CD4-positive, alpha-beta T cell (primary cell): ENCODE results near the gene HOXC9. TPM values are rescaled to one million over a fixed set of nuclear protein-coding genes. Genes with fewer than 3 reads are reported as not detected.

Source experiments
- ATAC-seq: fragments of 200-7000 bp; cut with Tn5 transposase; one replicate; pipeline ENCODE4 v1.10.0; 2022; ENCODE audit warnings: mild to moderate bottlenecking; ENCODE audit not compliant: poor library complexity
- CTCF ChIA-PET: fragments of 350-600 bp; sonication (Branson Sonifier 250); formaldehyde crosslinking; loops from one replicate; lab custom pipeline; 2021; ENCODE audit warnings: antibody characterized with exemption, inconsistent platforms; lab: Charles Lee
- POLR2A ChIA-PET: fragments of 350-600 bp; sonication (Branson Sonifier 250); formaldehyde crosslinking; loops from one replicate; lab custom pipeline; 2021; ENCODE audit warnings: antibody characterized with exemption, inconsistent platforms; lab: Charles Lee
- DNase-seq, 14 experiments: peaks; one replicate each; pipeline ENCODE4 v3.0.0-alpha.2; 2013 to 2020; ENCODE audit warnings: mixed read lengths in 2 of 14
- H3K27ac ChIP-seq, 2 donors: one replicate each; pipeline versions ENCODE4 v1.5.1 to v1.7.0; 2013; ENCODE audit warnings: low read length in 2 of 2, low read depth in 1 of 2, mild to moderate bottlenecking in 1 of 2
- H3K27me3 ChIP-seq, 2 experiments: 1 replicate in 1 of 2; 2 replicates in 1 of 2; pipeline versions ENCODE4 v1.6.1 to v1.7.0; 2013; ENCODE audit warnings: low read length in 2 of 2, control low read depth in 1 of 2, mild to moderate bottlenecking in 1 of 2, moderate library complexity in 1 of 2; ENCODE audit not compliant: insufficient read depth in 2 of 2, control insufficient read depth in 1 of 2
- H3K36me3 ChIP-seq: one replicate; pipeline ENCODE4 v1.6.1; 2013; ENCODE audit warnings: low read length, control low read depth; ENCODE audit not compliant: insufficient read depth
- H3K4me1 ChIP-seq: one replicate; pipeline ENCODE4 v1.6.1; 2013; ENCODE audit warnings: low read length, control low read depth; ENCODE audit not compliant: insufficient read depth
- H3K4me3 ChIP-seq: one replicate; pipeline ENCODE4 v1.5.1; 2013; ENCODE audit warnings: mild to moderate bottlenecking, low read length, moderate library complexity
- H3K9me3 ChIP-seq, 2 experiments: 1 replicate in 1 of 2; 2 replicates in 1 of 2; pipeline versions ENCODE4 v1.6.1 to v1.7.0; 2013; ENCODE audit warnings: low read length in 2 of 2, mild to moderate bottlenecking in 2 of 2, control low read depth in 1 of 2, moderate library complexity in 1 of 2; ENCODE audit not compliant: control insufficient read depth in 1 of 2, insufficient read depth in 1 of 2
- H3K27ac Mint-ChIP-seq: one replicate; pipeline ENCODE4 v1.8.0; 2020; ENCODE audit warnings: mixed read lengths
- H3K27me3 Mint-ChIP-seq: one replicate; pipeline ENCODE4 v1.8.0; 2021; ENCODE audit warnings: mixed read lengths
- H3K36me3 Mint-ChIP-seq: one replicate; pipeline ENCODE4 v1.8.0; 2021; ENCODE audit warnings: low read depth, mixed read lengths
- H3K4me1 Mint-ChIP-seq: one replicate; pipeline ENCODE4 v1.8.0; 2021; ENCODE audit warnings: low read depth, mixed read lengths
- H3K4me3 Mint-ChIP-seq: one replicate; pipeline ENCODE4 v1.8.0; 2020; ENCODE audit warnings: mild to moderate bottlenecking, mixed read lengths
- H3K9me3 Mint-ChIP-seq: one replicate; pipeline ENCODE4 v1.8.0; 2020; ENCODE audit warnings: mixed read lengths
- intact Hi-C, 2 experiments: fragments of 100-400 bp; cut with DNase I in 1 of 2; cut with micrococcal nuclease in 1 of 2; formaldehyde crosslinking; loops; one replicate each; pipeline versions ENCODE4 v1.15.1 to v1.9.0; 2023 to 2025; cut with DNase I, micrococcal nuclease
- total RNA-seq, 174 experiments: library from RNA in 2 of 174; stranded (reverse) in 2 of 174; gene quantifications; one replicate each; pipeline ENCODE4 v1.2.3 and lab custom pipeline; 2021 to 2026
- TF ChIP-seq, protein P1 (sequence below): fragments of 200-600 bp; IDR thresholded peaks from one replicate; pipeline ENCODE4 v1.8.0; 2022; ENCODE audit warnings: antibody characterized with exemption, mild to moderate bottlenecking

Gene HOXC9
- total RNA-seq, 2 experiments from 2014 or later: not detected

DNA sequence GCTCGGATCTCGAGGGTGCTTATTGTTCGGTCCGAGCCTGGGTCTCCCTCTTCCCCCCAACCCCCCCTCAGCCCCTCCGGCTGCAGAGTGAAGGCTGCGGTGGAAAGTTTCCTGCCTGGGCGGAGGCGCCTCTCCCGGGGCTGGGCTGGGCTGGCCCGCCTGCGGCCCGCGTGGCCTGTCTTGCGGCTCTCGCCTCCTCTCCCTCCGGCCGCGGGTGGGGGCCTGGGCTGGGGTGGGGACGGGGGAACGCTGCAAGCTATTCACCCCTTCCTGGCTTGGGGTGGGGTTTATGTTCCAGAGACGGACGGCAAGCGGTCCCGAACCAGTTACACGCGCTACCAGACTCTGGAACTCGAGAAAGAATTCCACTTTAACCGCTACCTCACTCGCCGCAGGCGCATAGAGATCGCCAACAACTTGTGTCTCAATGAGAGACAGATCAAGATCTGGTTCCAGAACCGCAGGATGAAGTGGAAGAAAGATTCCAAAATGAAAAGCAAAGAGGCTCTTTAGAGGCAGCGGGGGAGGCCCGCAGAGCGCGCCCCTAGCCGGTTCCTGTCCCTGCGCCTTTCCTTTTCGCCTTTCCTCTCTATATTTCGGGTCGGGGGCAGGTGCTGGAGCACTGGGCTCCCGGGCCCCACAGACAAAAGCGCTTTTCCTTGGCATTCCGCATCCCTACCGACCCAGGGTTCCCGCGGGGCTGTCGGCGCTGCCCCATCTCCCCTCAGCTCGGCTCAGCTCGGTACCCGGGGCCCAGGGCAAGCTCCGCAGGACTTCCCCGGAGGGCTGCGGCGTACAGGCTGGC, 34.2 kb downstream of the HOXC9 start:
- CTCF ChIA-PET: interaction anchor here (1.3 kb wide), 1 partner anchor 174 kb away, joined by 3 read pairs; no protein-coding TSS in a partner anchor
- DNase-seq (no peak), ATAC-seq (peak; percentile 16)
- intact Hi-C loops: loop anchor here (2.0 kb wide), 1 partner anchor 157 kb away; no protein-coding TSS in a partner anchor
- H3K9me3 ChIP-seq: peaks cover 10 to 50% of the 10 kb centered on the region in 2 experiments
- peaks cover 40% of the 10 kb centered on the region for H3K4me1 ChIP-seq
- no peaks in the 10 kb centered on the region for H3K36me3 ChIP-seq
- Mint-ChIP-seq H3K27ac (no peak overlapping the region), H3K4me3 (peak overlapping the region; percentile 20), H3K36me3 (no peaks in the 10 kb centered on the region), H3K9me3 (peaks cover 2% of the 10 kb centered on the region), H3K27me3 (peaks cover 97% of the 10 kb centered on the region), H3K4me1 (peaks cover 15% of the 10 kb centered on the region)
- peaks cover 91 to 98% of the 10 kb centered on the region in 2 experiments for H3K27me3 ChIP-seq
- H3K4me3 ChIP-seq: no peak overlapping the region
- TF ChIP-seq, protein P1, sequence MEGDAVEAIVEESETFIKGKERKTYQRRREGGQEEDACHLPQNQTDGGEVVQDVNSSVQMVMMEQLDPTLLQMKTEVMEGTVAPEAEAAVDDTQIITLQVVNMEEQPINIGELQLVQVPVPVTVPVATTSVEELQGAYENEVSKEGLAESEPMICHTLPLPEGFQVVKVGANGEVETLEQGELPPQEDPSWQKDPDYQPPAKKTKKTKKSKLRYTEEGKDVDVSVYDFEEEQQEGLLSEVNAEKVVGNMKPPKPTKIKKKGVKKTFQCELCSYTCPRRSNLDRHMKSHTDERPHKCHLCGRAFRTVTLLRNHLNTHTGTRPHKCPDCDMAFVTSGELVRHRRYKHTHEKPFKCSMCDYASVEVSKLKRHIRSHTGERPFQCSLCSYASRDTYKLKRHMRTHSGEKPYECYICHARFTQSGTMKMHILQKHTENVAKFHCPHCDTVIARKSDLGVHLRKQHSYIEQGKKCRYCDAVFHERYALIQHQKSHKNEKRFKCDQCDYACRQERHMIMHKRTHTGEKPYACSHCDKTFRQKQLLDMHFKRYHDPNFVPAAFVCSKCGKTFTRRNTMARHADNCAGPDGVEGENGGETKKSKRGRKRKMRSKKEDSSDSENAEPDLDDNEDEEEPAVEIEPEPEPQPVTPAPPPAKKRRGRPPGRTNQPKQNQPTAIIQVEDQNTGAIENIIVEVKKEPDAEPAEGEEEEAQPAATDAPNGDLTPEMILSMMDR: no peak
- POLR2A ChIA-PET: interaction anchor here (1.0 kb wide), 1 partner anchor 11 kb away, joined by 4 read pairs; no protein-coding TSS in a partner anchor
- no peak overlapping the region for H3K27ac ChIP-seq

DNA sequence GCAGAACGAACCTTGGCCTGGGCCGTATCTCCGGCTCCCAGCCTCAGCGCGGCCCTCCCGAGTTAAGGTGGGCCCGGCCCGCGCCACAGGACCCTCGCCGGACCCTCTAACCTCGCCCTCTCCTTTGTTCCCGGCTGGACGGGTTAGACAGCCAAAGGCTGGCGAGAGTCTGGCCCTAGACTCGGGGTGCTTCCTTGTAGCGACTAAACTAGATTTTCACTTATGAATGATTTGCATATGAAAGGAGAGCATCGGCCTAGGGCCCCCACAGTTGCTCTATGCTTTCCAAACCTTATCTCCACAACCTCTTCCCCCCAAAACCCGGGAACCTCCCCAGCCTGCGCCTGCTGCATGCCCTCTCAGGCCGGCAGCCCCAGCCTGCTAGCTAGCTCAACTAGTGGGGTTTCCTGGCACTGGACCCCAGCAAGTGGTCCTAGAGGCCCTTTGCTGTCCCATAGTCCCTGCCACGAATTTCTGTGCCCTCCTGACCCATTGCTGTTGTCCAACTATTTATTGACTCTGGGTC, 34.9 kb downstream of the HOXC9 start:
- H3K36me3 ChIP-seq: no peaks in the 10 kb centered on the region
- no peak for DNase-seq
- Mint-ChIP-seq H3K4me1 (peaks cover 9% of the 10 kb centered on the region), H3K27me3 (peaks cover 97% of the 10 kb centered on the region), H3K4me3 (peak overlapping the region; percentile 54), H3K27ac (no peak overlapping the region), H3K9me3 (peaks cover 2% of the 10 kb centered on the region), H3K36me3 (no peaks in the 10 kb centered on the region)
- CTCF ChIA-PET: interaction anchor here (1.3 kb wide), 1 partner anchor 173 kb away, joined by 3 read pairs; no protein-coding TSS in a partner anchor
- peaks cover 92 to 100% of the 10 kb centered on the region in 2 experiments for H3K27me3 ChIP-seq
- intact Hi-C loops: no loop called here
- TF ChIP-seq, protein P1: no peak
- H3K9me3 ChIP-seq: peaks cover 10 to 46% of the 10 kb centered on the region in 2 experiments
- H3K4me1 ChIP-seq: peaks cover 33% of the 10 kb centered on the region
- ATAC-seq: no peak
- no peak overlapping the region for H3K27ac ChIP-seq
- H3K4me3 ChIP-seq: no peak overlapping the region
- POLR2A ChIA-PET: interaction anchor here (1.0 kb wide), 1 partner anchor 11 kb away, joined by 4 read pairs; no protein-coding TSS in a partner anchor

DNA sequence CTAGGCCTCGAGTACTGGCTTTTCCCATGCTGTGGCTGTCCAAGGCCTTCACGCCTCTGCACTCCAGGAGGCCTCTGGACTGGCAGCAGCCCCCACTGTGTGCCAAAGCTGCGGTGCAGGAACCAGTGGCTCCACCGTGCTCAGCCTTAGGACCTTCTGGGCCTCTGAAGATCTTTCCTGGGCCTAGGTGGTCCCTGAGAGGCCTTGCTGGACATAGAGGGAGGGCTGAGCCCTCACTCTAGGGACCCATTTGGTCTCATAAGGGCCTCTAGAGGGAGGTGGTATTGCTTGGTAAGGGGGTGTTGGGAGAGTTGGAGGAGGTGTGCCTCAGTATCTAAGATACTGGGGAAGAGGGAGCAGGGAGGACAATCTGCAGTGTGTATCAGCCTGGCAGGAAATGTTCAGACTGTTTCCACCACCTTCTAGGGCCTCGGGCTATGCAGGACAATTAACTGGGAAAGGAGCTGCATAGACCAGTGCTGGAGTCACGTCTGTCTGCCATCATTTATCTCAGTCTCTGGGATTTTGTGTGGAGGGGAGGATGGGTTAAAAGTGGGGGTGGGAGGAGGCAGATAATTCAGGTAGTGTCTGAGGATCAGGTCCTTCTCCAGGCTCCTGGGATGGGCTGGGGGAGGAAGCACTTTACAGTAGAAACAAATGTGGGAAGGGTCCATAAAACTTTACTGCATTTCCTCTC, 35.8 kb downstream of the HOXC9 start:
- Mint-ChIP-seq H3K9me3 (peaks cover 2% of the 10 kb centered on the region), H3K4me1 (peaks cover 8% of the 10 kb centered on the region), H3K4me3 (no peak overlapping the region), H3K27me3 (peaks cover 97% of the 10 kb centered on the region), H3K27ac (no peak overlapping the region), H3K36me3 (no peaks in the 10 kb centered on the region)
- Histone ChIP-seq H3K9me3 (peaks cover 10 to 42% of the 10 kb centered on the region in 2 experiments), H3K27me3 (peaks cover 93 to 100% of the 10 kb centered on the region in 2 experiments), H3K36me3 (no peaks in the 10 kb centered on the region), H3K4me3 (no peak overlapping the region), H3K27ac (no peak overlapping the region), H3K4me1 (peaks cover 31% of the 10 kb centered on the region)
- ChIA-PET CTCF (interaction anchor here (1.3 kb wide), 1 partner anchor 172 kb away, joined by 3 read pairs; no protein-coding TSS in a partner anchor), POLR2A (no interaction called here)
- TF ChIP-seq, protein P1: no peak
- intact Hi-C loops: no loop called here
- DNase-seq (no peak), ATAC-seq (no peak)
